Mesendoderm (in vitro differentiated cells): ENCODE data around the gene ANKRD33B.

Experiments
- DNase-seq: peaks from one replicate; pipeline ENCODE4 v3.0.0; 2013
- H2AK5ac ChIP-seq: 2 replicates; pipeline ENCODE4 v1.6.1; 2013; ENCODE audit warnings: low read length, inconsistent platforms
- H2BK120ac ChIP-seq: 2 replicates; pipeline ENCODE4 v1.6.1; 2013; ENCODE audit warnings: low read depth, mild to moderate bottlenecking, low read length, moderate library complexity, mixed read lengths
- H2BK15ac ChIP-seq: replicated peaks from 2 replicates; pipeline ENCODE4 v1.6.1; 2013; ENCODE audit warnings: low read depth, mild to moderate bottlenecking, moderate library complexity
- H2BK5ac ChIP-seq: 2 replicates; pipeline ENCODE4 v1.6.1; 2013; ENCODE audit warnings: low read length, inconsistent platforms
- H3K18ac ChIP-seq: 2 replicates; pipeline ENCODE4 v1.6.1; 2013; ENCODE audit warnings: mild to moderate bottlenecking, low read length, mixed read lengths
- H3K23ac ChIP-seq: one replicate; pipeline ENCODE4 v1.6.1; 2013; ENCODE audit warnings: low read length
- H3K27ac ChIP-seq: 2 replicates; pipeline ENCODE4 v1.5.1; 2013; ENCODE audit warnings: low read depth, mild to moderate bottlenecking, inconsistent platforms, low read length, moderate library complexity
- H3K27me3 ChIP-seq: 2 replicates; pipeline ENCODE4 v1.6.1; 2013; ENCODE audit warnings: low read length, control low read depth, mild to moderate bottlenecking, inconsistent platforms; ENCODE audit not compliant: insufficient read depth, poor library complexity
- H3K36me3 ChIP-seq: 2 replicates; pipeline ENCODE4 v1.6.1; 2013; ENCODE audit warnings: low read length, inconsistent platforms; ENCODE audit not compliant: control insufficient read depth, insufficient read depth
- H3K4ac ChIP-seq: one replicate; pipeline ENCODE4 v1.6.1; 2013; ENCODE audit warnings: low read depth, mild to moderate bottlenecking, low read length, moderate library complexity
- H3K4me1 ChIP-seq: 2 replicates; pipeline ENCODE4 v1.6.1; 2013; ENCODE audit warnings: low read depth, low read length, inconsistent platforms; ENCODE audit not compliant: control insufficient read depth
- H3K4me2 ChIP-seq: 2 replicates; pipeline ENCODE4 v1.6.1; 2013; ENCODE audit warnings: low read length
- H3K4me3 ChIP-seq: 2 replicates; pipeline ENCODE4 v1.5.1; 2013; ENCODE audit warnings: mild to moderate bottlenecking, low read length
- H3K56ac ChIP-seq: one replicate; pipeline ENCODE4 v1.6.1; 2013; ENCODE audit warnings: low read length
- H3K79me1 ChIP-seq: 2 replicates; pipeline ENCODE4 v1.6.1; 2013; ENCODE audit warnings: low read length, inconsistent platforms
- H3K79me2 ChIP-seq: 2 replicates; pipeline ENCODE4 v1.6.1; 2013; ENCODE audit warnings: mild to moderate bottlenecking, low read length; ENCODE audit not compliant: control insufficient read depth, insufficient read depth
- H3K9ac ChIP-seq: 2 replicates; pipeline ENCODE4 v1.6.1; 2013; ENCODE audit warnings: low read length, inconsistent platforms
- H4K5ac ChIP-seq: one replicate; pipeline ENCODE4 v1.6.1; 2013; ENCODE audit warnings: low read length
- H4K8ac ChIP-seq: one replicate; pipeline ENCODE4 v1.6.1; 2013; ENCODE audit warnings: low read depth, mild to moderate bottlenecking, control low read depth, low read length, moderate library complexity
- WGBS: extraction: QIAGEN DNeasy Blood & Tissue Kit; methylation state at CpG from one replicate; pipeline ENCODE4 v1.1.7; 2013; ENCODE audit warnings: low lambda C conversion rate, missing lambda C conversion rate; ENCODE audit not compliant: insufficient coverage; ENCODE audit errors: extremely low coverage; 5-methylcytosine and 5-hydroxymethylcytosine counted together

Gene ANKRD33B

DNA sequence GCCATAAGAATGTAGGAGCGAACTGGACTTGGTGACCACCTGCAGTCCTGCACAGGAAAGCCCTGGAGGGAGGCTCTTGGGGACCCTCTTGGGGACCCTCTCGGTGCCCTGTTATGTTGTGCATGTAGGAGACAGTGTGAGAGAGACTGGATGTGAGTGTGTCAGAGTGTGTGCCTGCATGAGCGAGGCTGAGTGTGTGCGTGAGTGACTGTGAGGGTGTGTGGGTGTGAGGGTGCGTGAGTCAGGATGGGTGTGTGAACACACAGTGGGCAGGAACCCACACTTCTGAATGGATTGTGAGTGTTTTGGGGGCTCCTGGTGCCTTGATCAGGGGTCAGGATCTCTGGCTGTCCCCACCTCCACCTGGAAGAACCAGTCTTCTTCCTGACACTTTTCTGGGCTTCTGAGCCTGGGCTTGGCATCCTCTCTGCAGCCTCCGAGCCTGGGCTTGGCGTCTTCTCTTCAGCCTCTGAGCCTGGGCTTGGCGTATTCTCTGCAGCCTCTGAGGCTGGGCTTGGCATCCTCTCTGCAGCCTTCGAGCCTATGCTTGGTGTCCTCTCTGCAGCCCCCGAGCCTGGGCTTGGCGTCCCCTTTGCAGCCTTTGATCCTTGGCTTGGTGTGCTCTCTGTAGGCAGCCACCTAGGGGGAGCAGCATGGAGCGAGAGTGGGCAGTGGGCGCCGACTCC lies 25.6 kb upstream of the ANKRD33B start:
- Histone ChIP-seq H4K5ac (no peak overlapping the region), H2BK5ac (no peak overlapping the region), H3K56ac (no peak overlapping the region), H2BK120ac (no peak overlapping the region), H2BK15ac (no peak overlapping the region), H3K18ac (no peak overlapping the region), H3K9ac (no peak overlapping the region), H3K4me1 (peaks cover 2% of the 10 kb centered on the region), H3K27me3 (no peaks in the 10 kb centered on the region), H3K36me3 (no peaks in the 10 kb centered on the region), H3K4ac (no peak overlapping the region), H3K4me3 (no peak overlapping the region), H3K23ac (no peak overlapping the region), H2AK5ac (no peak overlapping the region), H3K79me2 (no peaks in the 10 kb centered on the region), H3K4me2 (no peak overlapping the region), H4K8ac (no peak overlapping the region), H3K79me1 (no peaks in the 10 kb centered on the region), H3K27ac (no peak overlapping the region)
- WGBS = no CpG with 5 or more reads among the region's 14 CpGs
- DNase-seq = no peak

DNA sequence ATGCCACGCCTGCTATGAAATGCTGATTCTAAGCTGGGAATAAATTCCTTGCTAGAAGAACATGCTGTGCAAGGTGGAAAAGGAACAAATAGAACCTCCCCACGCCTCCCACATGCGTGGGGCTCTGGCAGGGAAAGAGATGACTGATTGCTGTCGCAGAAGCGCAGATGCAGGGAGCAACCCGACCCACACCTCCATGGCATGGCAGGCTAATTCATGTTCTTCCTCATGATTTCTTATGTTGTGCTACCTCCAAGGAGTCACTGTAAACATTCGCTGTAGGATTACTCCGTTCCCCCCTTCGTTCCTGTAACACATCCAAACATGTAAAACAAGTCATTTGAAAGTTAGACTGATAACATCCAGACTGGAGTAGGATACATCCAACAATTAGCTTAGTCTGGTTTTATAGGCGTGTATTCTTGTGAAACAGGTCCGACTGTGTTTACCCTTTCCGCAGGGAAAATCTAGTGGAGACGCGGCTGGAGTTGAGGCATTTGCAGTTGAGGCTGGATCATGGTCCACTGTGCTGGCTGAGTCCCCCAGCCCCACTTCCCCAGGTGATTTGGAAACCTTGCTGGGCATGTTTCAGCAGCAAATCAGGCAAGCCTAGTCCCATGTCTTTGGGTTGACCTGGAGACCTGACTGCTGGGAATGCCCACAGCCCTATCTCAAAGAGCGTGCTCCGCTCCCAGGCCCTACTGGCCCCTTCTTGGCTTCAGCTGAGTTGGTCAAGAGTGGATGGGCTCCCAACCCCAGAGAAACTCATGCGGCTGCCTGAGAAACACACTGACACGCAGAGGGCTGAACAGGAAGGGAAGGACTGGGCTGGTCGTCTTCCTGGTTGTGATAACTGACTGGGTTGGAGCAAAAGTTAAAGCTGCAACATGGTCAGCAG lies 24.8 kb upstream of the ANKRD33B start:
- Histone ChIP-seq H2BK5ac (no peak overlapping the region), H3K56ac (no peak overlapping the region), H2AK5ac (no peak overlapping the region), H3K4me1 (peaks cover 2% of the 10 kb centered on the region), H3K79me2 (no peaks in the 10 kb centered on the region), H3K79me1 (no peaks in the 10 kb centered on the region), H4K5ac (no peak overlapping the region), H2BK120ac (no peak overlapping the region), H3K4me3 (no peak overlapping the region), H3K4me2 (no peak overlapping the region), H4K8ac (no peak overlapping the region), H3K27me3 (no peaks in the 10 kb centered on the region), H3K4ac (no peak overlapping the region), H3K9ac (no peak overlapping the region), H3K23ac (no peak overlapping the region), H3K36me3 (no peaks in the 10 kb centered on the region), H3K27ac (no peak overlapping the region), H2BK15ac (no peak overlapping the region), H3K18ac (no peak overlapping the region)
- WGBS = no CpG with 5 or more reads among the region's 19 CpGs
- DNase-seq = no peak

- no peak overlapping the region for H3K4me2 ChIP-seq
- H3K79me1 ChIP-seq = no peaks in the 10 kb centered on the region
- no peaks in the 10 kb centered on the region for H3K36me3 ChIP-seq
- no peak overlapping the region for H3K23ac ChIP-seq
- H3K79me2 ChIP-seq = no peaks in the 10 kb centered on the region
- no CpG with 5 or more reads among the region's 3 CpGs for WGBS
- no peak overlapping the region for H4K8ac ChIP-seq
- no peak overlapping the region for H2BK120ac ChIP-seq
- H3K27me3 ChIP-seq = no peaks in the 10 kb centered on the region
- H2AK5ac ChIP-seq = no peak overlapping the region
- H3K56ac ChIP-seq = no peak overlapping the region
- no peak overlapping the region for H3K27ac ChIP-seq
- DNase-seq = no peak
- H2BK15ac ChIP-seq = no peak overlapping the region
- H3K4ac ChIP-seq = no peak overlapping the region
- H3K9ac ChIP-seq = no peak overlapping the region
- H3K18ac ChIP-seq = no peak overlapping the region
- no peak overlapping the region for H2BK5ac ChIP-seq
- no peak overlapping the region for H3K4me3 ChIP-seq
- H4K5ac ChIP-seq = no peak overlapping the region
- peaks cover 2% of the 10 kb centered on the region for H3K4me1 ChIP-seq
Measured at GRCh38 chr5:10539687-10539998, 24.2 kb upstream of the ANKRD33B start.

DNA sequence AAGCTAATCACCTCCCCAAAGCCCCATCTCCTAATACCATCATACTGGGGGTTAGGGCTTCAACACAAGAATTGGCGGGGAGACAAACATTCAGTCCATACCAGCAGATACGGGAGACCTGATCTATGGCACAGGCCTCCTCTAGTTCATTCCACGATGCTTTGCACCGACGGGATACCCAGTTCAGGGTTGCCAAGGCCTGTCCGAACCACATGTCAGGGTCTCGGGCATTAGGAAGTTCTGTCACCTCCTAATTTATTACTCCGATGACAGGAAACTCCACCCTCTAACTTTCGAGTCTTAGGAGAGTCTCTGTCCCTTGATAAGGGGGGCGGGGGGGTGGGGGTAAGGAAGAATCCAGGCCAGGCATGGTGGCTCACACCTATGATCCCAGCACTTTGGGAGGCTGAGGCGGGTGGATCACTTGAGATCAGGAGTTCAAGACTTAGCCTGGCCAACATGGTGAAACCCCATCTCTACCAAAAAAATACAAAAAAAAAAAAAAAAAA lies 23.8 kb upstream of the ANKRD33B start:
- H3K4me3 ChIP-seq = no peak overlapping the region
- H4K8ac ChIP-seq = no peak overlapping the region
- H2BK15ac ChIP-seq = no peak overlapping the region
- H2AK5ac ChIP-seq = no peak overlapping the region
- H3K4ac ChIP-seq = no peak overlapping the region
- no peak overlapping the region for H4K5ac ChIP-seq
- H3K23ac ChIP-seq = no peak overlapping the region
- no CpG with 5 or more reads among the region's 11 CpGs for whole genome bisulfite sequencing
- H3K18ac ChIP-seq = no peak overlapping the region
- no peak overlapping the region for H3K56ac ChIP-seq
- no peaks in the 10 kb centered on the region for H3K27me3 ChIP-seq
- no peaks in the 10 kb centered on the region for H3K36me3 ChIP-seq
- H3K4me1 ChIP-seq = peaks cover 2% of the 10 kb centered on the region
- H2BK5ac ChIP-seq = no peak overlapping the region
- no peak overlapping the region for H3K9ac ChIP-seq
- H3K4me2 ChIP-seq = no peak overlapping the region
- H3K27ac ChIP-seq = no peak overlapping the region
- H3K79me1 ChIP-seq = no peaks in the 10 kb centered on the region
- DNase-seq = no peak
- no peaks in the 10 kb centered on the region for H3K79me2 ChIP-seq
- H2BK120ac ChIP-seq = no peak overlapping the region

DNA sequence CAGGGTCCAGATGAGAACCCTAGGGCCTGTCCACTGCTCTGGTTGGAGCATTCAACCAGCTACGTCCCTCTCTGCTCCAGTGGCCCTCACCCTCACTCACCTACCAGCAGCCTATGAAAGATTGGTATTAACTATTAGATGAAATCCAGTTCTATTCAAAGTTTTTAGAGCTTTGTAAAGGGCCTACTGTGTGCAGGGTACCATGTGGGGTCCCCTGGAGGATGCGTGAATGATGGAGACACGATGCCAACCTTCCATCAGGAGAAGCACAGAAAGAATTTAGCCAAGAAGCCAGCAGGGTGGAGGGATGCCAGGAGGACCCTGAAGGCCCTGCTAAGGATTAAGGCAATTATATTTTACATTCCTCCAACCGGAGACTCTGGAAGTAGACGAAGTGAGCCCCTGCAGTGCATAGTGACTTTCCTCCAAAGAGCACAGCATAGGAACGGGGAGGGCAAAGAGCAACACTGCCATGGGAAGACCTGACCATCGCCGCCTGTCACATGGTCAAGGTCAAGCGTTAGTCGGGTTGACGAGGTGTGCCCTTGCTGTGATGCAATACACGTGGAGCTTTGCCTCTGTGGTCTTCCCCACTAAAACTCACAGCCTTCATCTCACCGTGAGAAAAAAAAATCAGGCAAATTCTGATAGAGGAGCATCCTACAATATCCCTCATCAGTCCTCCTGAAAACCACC lies 22.8 kb upstream of the ANKRD33B start:
- no peak for DNase-seq
- no CpG with 5 or more reads among the region's 13 CpGs for whole genome bisulfite sequencing
- H3K27me3 ChIP-seq = no peaks in the 10 kb centered on the region

More for the DNA sequence above, 22.8 kb upstream of the ANKRD33B start:
- no peak overlapping the region for H2BK15ac ChIP-seq
- no peaks in the 10 kb centered on the region for H3K79me2 ChIP-seq
- H3K4me3 ChIP-seq = no peak overlapping the region
- H3K4ac ChIP-seq = no peak overlapping the region
- H3K79me1 ChIP-seq = no peaks in the 10 kb centered on the region
- peaks cover 2% of the 10 kb centered on the region for H3K4me1 ChIP-seq
- H2AK5ac ChIP-seq = no peak overlapping the region
- H4K5ac ChIP-seq = no peak overlapping the region
- no peaks in the 10 kb centered on the region for H3K36me3 ChIP-seq
- no peak overlapping the region for H2BK120ac ChIP-seq
- no peak overlapping the region for H3K18ac ChIP-seq
- no peak overlapping the region for H3K9ac ChIP-seq
- H3K56ac ChIP-seq = no peak overlapping the region
- H3K27ac ChIP-seq = no peak overlapping the region
- no peak overlapping the region for H3K23ac ChIP-seq
- H2BK5ac ChIP-seq = no peak overlapping the region
- no peak overlapping the region for H4K8ac ChIP-seq
- no peak overlapping the region for H3K4me2 ChIP-seq
